ENCODE data around the gene GRWD1.

The GRWD1 gene

DNA sequence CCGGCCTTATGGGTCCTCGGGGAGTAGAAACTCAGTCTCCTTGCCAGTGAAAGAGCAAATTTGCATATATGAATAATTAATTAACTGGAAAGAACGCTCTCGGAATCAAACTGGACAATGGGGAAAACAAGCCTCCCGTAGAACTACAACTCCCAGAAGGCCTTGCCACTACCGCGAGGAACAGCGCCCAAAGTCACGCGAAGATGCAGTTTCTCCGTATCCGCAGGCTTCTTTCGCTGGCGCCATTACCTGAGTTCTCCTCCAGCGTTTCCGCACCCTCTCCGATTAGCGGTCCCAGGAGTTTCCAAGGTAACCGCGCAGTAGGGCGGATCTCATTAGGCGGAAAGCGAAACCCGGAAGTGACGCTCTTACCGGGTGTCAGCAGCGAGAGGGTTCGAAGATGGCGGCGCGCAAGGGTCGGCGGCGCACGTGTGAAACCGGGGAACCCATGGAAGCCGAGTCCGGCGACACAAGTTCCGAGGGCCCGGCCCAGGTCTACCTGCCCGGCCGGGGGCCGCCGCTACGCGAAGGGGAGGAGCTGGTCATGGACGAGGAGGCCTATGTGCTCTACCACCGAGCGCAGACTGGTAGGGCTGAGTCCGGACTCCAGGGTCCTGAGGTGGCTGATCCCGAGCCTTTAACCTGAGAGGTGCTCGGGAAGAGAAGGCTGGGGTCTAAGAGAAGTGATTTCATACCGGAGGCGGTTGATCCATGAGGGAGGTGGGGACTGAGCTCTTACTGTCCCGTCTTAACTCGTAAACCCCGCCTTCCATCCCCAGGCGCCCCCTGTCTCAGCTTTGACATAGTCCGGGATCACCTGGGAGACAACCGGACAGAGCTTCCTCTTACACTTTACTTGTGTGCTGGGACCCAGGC lies at the start of gene GRWD1:
Gene GRWD1, plus strand, starts transcription at position 378 of the 876 bp plus-strand sequence. Its CDS starts 23 bp downstream, at position 401.
- peak; percentile 76 to 87 (median 86) for DNase-seq (ENCODE audit: low read depth in 3 of 3, low spot score in 1 of 3)

DNA sequence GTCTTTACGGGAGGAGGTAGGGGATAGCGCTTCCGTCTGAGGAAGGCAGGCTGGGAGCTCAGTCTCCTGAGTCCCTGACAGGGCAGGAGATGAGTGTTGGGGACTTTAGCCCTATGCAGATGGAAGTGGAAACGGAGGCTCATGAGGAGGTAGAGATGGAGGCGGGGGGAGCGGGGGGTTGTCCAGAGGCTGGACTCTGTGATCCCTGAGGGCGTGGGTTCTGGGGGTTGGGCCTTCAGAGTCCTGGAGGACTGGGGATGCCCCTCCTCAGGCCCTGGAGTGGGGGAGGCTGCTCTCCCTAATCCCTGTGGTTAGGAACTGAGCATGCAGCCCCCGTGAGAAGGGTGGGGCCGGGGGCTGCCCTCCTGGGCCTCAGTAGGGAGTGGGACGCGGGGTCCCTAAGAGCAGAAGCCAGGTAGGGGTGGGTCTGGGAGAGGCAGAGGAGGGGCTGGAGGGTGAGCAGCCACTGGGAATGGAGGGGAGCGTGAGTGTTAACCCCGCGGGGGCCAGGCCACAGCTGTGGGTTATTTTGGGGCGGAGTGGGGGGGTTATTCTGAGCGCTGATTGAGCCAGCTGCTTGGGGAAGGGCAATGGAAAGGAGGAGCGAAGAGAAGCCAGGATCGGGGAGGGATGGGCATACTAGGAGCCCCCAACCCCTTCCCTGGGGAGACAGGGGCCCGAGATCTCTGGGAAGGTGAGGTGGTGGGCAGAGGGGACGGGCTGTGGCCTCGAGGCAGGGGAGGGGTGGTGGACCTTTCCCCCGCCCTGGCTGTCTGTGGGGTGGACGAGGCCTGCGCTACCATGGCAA lies 49.6 kb upstream of the GRWD1 start:
- DNase-seq (ENCODE audit: low read depth in 3 of 3, low spot score in 1 of 3), result no peak

DNA sequence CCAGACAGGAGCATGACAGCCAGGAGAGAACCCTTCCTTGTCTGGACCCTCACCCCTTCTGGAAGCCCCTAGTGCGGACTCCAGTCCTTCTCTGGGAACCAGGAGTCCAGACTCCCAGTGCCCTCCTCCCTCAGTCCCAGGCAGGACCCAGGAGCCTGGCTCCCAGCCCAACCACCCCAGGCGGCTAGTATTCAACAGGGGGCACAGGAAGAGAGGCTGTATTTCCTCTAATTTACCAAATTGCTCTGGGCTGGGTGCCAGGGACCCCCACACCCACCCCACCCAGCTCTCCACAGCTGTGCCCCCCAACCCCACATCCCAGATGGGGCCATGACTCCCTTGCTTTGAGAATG lies 49.0 kb upstream of the GRWD1 start:
- no peak for DNase-seq (ENCODE audit: low read depth in 3 of 3, low spot score in 1 of 3)

DNA sequence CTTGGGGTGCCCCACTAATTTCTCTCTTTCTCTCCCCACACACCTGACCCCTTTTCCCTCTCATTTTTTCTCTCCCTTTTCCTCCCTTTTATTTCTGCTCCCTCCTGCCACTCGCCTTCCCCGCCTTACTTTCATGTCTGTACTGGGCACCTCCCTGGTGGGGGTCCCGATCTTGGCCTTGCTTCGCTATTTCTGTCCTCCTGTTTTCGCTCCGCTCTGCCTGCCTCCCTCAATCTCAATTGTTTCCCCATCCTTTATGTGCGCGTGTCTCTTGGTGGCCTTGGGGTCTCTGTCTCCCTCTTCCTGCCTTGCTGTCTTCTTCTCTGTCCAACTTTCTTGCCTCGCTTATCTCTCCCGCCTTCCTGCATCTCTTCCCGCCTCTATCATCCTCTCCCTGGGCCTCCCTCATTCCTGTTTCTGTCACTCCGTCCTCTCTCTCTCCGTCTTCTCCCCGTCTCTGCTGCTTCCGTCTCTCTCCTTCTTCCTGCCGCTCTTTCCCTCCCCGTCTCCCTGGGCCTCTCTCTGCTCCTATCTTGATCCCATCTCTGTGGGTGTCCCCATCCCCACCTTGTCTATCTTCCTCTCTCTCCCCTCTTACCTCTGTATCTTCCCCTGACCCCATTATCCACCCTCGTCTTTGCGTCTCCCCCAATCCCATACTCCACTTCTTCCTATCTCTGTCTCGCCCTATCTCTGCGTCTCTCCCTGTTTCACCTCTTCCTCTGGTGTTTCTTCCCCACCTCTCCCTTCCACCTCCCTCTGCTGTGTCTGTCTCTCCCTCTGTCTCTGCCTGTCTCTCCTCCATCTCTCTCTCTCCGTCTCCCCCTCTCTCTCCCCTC lies 48.3 kb upstream of the GRWD1 start:
- no peak for DNase-seq (ENCODE audit: low read depth in 3 of 3, low spot score in 1 of 3)

DNA sequence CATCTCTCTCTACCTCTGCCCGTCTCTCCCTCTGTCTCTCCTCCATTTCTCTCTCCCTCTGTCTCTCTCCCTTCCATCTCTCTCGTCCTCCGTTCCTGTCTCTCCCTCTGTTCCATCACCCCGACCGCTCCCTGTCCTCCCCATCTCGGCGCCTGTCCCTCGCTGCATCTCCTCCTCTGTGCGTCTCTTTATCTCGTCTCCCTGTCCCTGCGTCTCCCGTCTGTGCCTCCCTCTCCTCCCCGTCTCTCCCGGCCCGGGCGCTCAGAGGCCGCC lies 47.7 kb upstream of the GRWD1 start:
- DNase-seq (ENCODE audit: low read depth in 3 of 3, low spot score in 1 of 3), result no peak

DNA sequence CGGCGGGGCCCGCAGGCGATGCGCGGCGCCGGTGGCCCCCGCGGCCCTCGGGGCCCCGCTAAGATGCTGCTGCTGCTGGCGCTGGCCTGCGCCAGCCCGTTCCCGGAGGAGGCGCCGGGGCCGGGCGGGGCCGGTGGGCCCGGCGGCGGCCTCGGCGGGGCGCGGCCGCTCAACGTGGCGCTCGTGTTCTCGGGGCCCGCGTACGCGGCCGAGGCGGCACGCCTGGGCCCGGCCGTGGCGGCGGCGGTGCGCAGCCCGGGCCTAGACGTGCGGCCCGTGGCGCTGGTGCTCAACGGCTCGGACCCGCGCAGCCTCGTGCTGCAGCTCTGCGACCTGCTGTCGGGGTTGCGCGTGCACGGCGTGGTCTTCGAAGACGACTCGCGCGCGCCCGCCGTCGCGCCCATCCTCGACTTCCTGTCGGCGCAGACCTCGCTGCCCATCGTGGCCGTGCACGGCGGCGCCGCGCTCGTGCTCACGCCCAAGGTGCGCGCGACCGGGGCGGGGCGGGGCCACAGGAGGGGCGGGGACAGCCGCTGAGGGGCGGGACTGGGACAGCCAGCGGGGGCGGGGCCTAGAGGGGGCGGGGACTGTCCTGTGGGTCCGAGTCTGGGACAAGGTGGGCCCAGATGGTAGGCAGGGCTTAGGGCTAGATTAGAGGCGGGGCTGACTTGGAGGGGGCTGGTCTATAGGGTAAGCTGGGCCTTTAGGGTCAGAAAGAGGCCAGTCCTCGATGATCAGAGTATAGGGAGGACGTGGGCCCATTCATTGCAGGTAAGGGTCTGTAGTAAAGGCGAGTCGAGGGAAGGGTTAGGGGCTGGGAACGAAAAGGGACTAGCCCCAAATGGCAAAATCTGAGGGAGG lies 47.2 kb upstream of the GRWD1 start:
- DNase-seq (ENCODE audit: low read depth in 3 of 3, low spot score in 1 of 3), result peak; percentile 62 to 77 (median 68)

DNA sequence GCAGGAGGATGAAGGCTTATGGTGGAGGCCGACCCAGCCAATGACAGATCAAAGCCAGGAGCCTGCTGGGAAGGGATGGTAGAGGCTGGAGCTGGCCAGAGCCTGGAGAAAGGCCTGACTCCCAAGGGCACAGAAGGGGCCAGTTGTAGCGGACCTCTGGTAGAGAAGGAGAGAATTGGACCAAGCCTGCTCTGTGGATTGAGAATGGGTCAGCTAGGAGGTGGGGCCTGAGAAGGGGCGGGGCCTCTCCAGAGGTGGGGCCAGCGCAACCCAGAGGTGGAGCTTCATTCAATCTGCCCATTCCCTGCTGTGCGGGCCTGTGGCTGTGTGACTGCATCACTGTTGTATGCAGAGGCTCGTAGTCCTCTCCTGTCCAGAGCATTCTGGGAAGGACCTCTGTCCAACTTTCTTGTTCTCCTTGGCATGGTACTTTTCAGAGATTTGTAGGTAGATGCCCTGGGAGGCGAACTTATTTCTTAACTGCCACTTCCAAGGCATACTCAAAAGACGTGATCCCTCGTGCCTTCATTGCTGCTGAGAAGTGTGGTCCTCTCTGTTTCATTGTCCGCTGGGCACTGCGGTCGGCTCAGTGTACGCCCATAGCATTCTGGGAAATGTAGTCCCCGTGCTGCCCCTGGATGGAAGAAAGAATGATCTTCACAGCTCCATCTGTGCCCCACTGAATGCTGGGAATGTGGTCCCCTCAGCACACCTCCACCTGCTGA lies 45.6 kb upstream of the GRWD1 start:
- no peak for DNase-seq (ENCODE audit: low read depth in 3 of 3, low spot score in 1 of 3)

DNA sequence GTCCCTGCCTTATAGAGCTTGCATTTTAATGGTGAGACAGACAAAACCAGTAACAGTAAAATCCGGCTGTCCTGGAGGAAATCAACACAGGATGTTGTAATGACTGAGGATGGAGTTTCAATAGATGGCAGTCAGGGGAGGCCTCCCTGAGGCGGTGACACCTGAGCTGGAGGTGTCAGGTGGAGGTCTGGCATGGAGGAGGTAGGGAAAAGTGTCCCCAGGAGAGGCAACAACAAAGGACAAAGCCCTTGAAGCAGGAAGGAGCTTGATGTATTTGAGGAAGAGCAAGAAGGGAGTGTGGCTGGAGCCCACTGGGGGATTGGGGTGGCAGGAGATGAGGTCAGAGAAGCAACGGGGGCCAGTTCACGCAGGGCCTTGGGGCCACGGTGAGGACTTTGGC lies 44.5 kb upstream of the GRWD1 start:
- no peak for DNase-seq (ENCODE audit: low read depth in 3 of 3, low spot score in 1 of 3)

DNA sequence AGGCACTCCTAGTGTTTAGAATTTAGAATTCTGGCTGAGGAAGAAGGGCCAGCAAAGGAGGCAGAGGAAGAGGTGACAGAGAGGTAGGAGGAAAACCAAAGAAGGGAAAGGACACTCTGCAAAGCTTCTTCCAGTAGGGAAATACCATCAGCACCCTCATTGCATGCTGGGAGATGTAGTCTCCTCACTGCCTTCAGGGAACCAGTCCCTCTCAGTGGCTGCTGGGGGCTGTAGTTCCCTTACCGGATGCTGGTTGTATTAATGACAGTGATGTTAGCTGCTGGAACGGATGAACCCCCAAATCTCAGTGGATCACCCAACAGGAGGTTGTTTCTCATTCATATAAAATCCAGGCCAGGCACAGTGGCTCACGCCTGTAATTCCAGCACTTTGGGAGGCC lies 42.2 kb upstream of the GRWD1 start:
- DNase-seq (ENCODE audit: low read depth in 3 of 3, low spot score in 1 of 3), result no peak

DNA sequence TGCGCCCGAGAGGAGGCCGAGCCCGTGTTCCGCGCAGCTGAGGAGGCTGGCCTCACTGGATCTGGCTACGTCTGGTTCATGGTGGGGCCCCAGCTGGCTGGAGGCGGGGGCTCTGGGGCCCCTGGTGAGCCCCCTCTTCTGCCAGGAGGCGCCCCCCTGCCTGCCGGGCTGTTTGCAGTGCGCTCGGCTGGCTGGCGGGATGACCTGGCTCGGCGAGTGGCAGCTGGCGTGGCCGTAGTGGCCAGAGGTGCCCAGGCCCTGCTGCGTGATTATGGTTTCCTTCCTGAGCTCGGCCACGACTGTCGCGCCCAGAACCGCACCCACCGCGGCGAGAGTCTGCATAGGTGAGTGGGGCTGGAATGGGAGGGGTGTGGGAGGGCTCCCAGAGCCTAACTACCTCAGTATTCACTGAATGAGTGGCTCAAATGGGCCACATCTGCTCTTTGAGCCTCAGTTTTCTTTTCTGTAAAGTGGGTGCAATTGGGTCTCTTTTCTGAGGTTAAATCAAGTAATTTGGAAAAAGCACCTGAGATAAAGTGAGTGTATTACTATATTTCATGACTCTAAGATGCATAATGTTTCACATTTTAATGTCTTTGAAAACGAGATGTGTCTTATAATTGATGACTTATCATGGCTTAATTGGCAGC lies 40.6 kb upstream of the GRWD1 start:
- no peak for DNase-seq (ENCODE audit: low read depth in 3 of 3, low spot score in 1 of 3)

DNA sequence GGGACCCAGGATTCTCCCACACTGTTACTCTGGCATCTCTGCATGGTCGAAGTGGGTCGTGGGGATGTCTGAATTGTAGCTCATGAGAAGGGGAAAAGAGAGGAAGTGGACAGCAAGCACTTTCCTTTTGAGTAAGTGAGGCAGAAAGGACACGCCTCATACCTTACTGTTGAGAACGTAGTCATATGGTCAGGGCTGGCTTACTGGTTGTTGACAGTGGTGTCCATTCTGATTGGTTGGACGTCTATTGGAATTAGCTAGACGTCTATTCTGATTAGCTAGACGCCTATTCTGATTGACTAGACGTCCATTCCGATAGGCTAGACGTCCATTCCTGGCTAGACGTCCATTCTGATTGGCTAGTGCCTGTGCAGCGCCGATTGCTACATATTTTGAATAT lies 39.9 kb upstream of the GRWD1 start:
- DNase-seq (ENCODE audit: low read depth in 3 of 3, low spot score in 1 of 3), result no peak

DNA sequence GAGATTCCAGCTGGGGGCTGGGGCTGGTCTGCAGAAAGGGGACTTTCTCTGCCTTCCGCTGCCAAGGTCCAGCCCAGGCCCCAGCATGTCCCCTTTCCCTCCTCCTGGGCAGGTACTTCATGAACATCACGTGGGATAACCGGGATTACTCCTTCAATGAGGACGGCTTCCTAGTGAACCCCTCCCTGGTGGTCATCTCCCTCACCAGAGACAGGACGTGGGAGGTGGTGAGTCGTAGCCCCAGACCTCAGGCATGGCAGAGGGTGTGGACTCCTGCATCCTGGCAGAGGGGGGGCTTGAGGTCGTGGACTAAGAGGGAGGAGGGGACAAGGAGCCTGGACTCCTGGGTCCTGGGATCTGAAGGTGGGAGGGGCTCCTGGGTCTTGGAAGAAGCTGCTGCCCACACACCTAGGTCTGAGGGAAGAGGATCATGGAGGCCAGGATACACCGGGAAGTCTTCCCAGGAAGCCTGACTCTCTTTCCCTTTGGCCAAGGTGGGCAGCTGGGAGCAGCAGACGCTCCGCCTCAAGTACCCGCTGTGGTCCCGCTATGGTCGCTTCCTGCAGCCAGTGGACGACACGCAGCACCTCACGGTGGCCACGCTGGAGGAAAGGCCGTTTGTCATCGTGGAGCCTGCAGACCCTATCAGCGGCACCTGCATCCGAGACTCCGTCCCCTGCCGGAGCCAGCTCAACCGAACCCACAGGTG lies 31.8 kb upstream of the GRWD1 start:
- DNase-seq (ENCODE audit: low read depth in 3 of 3, low spot score in 1 of 3), result no peak

DNA sequence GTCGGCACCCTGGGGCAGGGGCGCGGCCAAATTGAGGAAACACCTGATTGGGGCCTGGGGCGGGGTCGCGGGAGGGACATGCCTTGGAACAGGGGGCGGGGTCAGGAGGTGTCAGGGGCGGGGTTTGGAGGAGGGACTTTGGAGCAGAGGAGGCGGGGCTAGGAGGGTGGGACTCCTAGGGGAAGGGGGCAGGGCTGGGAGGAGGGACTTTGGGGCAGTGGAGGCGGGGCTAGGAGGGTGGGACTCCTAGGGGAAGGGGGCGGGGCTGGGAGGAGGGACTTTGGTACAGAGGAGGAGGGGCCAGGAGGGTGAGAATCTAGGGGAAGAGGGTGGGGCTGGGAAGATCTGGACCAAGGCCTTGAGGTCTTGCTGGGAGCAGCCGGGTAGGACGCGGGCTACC lies 30.4 kb upstream of the GRWD1 start:
- DNase-seq (ENCODE audit: low read depth in 3 of 3, low spot score in 1 of 3), result peak; percentile 35 to 52 (median 36)

DNA sequence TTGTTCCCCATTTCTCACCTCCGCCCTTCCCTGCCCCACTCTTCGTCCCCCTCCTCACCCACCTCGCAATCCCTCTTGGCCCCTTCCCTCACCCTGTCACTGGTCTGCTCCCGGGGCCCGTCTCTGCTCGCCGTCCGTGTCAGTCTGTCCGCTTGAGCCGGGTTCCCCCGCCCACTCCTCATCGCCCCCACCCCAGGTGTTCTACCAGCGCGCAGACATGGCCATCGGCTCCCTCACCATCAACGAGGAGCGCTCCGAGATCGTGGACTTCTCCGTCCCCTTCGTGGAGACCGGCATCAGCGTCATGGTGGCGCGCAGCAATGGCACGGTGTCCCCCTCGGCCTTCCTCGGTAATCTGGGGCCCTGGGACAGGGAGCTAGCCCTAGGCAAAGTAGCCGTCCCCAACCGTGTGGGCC lies 30.0 kb upstream of the GRWD1 start:
- DNase-seq (ENCODE audit: low read depth in 3 of 3, low spot score in 1 of 3), result no peak

DNA sequence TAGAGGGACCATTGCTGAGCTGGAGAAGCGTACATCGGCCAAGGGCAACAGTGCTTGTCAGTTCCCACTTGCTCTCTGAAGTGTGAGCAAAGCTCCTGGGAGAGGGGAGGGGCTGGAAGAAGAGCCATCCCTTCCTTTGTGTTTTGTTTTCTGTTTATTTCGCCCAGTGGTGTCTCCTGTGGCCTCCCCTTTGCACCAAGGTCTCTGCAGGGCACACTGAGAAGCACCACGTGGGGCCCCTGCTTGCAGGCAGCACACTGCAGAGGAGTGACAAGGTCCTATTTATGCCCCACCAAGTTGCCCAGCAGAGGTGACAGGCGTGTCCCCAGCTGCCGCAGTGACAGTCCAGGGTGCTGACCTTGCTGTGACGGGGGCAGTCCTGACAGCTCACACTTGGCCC lies 28.4 kb upstream of the GRWD1 start:
- DNase-seq (ENCODE audit: low read depth in 3 of 3, low spot score in 1 of 3), result no peak

DNA sequence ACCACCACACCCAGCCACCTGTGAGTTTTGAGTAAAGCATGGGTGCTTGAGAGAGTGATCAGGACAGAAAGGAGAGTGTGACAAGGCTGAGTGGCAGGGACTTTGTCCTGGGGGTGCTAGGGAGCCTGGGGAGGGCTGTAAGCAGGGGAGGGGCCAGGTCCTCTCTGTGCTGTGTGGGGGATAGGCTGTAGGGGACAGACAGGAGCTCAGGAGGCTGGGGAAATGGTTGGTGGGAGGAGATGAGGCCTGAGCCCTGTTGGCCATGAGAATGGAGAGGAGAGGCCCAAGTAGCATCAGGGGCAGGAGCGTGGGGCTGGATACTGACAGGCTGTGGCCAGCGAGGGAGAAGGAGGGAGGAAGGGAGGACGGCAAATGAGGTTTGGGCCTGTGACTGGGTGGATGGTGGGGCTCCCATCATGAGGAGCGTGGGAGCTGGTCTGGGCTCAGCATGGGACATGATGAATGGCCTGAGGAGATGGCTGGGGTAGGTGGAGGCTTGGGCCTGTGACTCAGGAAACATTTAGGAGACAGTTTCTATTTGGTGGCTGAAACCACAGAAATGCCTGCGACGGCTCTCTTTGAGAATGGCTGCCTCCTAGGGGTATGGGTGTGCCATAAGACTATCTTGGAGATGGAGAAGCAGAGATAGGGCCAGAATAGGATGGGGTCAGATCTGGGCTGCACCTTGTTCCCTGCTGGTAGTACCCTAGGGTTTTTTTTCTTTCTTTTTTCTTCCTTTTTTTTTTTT lies 27.3 kb upstream of the GRWD1 start:
- no peak for DNase-seq (ENCODE audit: low read depth in 3 of 3, low spot score in 1 of 3)

DNA sequence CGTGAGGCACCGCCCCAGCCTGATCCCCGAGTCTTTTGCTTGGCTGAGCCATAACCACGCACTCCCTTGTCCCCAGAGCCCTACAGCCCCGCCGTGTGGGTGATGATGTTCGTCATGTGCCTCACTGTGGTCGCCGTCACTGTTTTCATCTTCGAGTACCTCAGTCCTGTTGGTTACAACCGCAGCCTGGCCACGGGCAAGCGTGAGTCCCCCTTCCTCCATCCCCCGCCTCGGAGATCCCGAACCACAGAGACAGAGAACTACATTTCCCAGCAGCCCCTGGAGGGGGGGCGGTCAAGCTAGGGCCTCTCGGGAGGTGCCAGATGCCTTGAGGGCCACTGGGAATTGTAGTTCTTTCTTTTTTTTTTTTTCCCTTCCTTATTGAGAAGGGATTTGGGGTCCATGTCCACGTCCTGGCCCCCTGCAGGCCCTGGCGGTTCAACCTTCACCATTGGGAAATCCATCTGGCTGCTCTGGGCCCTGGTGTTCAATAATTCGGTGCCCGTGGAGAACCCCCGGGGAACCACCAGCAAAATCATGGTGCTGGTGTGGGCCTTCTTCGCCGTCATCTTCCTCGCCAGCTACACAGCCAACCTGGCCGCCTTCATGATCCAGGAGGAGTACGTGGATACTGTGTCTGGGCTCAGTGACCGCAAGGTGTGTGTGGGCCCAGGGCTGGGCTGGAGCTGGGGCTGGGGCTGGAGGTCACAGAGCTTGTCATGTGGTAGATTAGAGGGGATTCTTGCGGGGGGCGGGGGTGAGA lies 26.4 kb upstream of the GRWD1 start:
- DNase-seq (ENCODE audit: low read depth in 3 of 3, low spot score in 1 of 3), result peak in 2 of 3 donors; percentile 28 to 46

DNA sequence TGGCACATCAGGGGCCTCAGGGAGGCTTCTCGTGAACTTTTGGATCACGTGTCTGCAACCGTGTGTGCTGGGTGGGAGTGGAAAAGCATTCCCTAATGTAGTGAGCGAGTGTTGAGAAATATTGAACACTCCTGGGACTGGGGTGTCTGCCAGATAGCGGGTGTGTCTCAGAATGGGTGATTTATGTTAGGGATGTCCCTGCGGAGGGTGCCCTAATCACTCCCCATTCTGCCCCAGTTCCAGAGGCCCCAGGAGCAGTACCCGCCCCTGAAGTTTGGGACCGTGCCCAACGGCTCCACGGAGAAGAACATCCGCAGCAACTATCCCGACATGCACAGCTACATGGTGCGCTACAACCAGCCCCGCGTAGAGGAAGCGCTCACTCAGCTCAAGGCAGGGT lies 24.2 kb upstream of the GRWD1 start:
- no peak for DNase-seq (ENCODE audit: low read depth in 3 of 3, low spot score in 1 of 3)
